ENCODE measurements around the gene HTRA2. TPM values are rescaled to one million over a fixed set of nuclear protein-coding genes. Genes with fewer than 3 reads are reported as not detected.

The HTRA2 gene
- total RNA-seq, 2 donors from 2014 or later, result 28.7 to 29.3 TPM

DNA sequence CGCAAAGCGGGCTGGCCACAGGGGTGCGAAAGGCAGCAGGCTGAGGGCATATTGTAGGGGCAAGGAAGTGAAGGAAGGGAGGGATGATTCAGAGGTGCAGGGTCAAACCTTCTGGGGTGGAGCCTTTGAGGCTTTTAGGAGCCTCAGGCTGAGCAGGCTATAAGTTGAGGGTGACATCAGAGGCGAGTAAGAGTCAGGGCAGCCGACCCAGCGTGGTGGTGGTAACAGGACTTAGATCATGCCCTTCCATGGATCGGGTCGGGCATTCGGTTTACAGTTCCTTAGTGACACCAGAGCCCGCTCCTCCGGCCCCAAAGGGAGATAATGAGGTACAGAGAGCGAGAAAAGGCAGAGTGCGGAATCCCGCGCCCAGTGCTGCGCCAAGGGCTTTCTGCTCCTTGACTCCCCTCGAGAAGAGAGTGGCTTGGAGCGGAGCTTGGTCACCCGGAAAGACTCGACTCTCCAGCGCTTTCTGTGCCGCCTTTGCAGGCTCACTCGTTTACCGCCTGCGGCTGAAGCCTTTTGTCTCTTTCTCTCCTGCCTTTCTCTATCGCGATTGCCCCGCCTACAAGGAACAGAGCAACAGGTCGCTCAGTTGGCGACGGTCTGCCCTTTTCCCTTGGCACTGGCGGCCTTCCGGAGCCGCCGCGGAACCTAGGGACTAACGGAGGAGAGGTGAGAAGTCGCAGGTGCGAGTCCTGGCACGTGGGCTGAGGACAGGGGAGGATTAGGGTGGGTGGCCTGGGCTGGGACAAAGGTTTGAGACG lies 31.1 kb upstream of the HTRA2 start:
- DNase-seq (no peak), ATAC-seq (peak in 1 of 2 donors; percentile 7)

GRCh38 chr2:74499267-74499939 lies 30.3 kb upstream of the HTRA2 start, which contains the start of gene LBX2:
Gene LBX2, minus strand, starts transcription at chr2:74499603. Its CDS starts 66 bp downstream, at chr2:74499537.
- intact Hi-C loops (cut with DNase I), result no loop called here
- DNase-seq (no peak), ATAC-seq (no peak)

More for the DNA sequence above, 31.1 kb upstream of the HTRA2 start:
- intact Hi-C loops (cut with DNase I), result no loop called here

DNA sequence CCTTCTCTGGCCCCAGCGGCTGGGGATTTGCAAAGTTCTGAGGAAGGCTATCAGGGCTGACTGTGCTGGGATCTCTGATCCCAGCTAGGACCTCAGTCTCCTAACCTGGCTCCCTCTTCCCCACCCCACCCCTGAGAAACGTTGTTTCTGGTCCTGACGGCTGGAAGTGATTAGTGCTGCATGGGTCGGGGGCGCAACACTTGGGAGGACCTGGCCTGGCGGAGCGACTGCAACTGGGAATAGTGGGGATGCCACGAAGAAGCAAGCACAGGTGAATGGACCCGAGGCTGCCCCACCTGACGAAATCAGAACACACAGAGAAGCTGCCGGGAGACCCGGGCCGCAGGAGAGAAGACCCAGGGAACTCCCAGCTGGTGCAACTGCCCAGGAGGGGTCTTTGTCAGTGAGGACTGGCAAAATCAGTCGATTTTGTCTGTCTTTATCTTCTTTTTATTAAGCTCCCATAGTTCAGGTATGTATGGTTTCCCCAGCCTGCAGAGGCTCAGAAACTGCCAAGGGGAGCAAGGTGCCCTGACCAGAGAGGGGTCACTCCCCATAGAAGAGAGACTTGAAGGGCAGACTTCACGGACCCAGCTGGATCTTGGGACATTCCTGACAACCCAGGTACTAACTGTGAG lies 29.7 kb upstream of the HTRA2 start:
- ATAC-seq (no peak), DNase-seq (no peak)
- intact Hi-C loops (cut with DNase I), result no loop called here

DNA sequence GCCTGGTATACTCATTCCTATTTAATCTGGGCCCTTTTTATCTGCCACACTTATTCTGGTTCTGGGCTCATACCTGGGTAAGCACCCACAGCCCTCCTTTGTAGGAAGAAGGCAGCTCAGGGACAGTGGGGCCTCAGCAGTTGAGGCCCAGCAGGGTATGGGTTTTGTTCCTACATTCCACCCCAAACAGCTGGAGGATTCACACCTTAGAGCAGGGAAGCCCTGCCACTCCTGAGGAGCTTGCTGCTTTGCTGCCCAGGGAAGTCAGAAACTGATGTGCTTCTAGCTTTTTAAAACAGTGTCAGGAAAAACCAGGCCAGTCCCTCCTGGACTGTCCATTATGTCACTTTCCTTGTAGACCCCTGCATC lies 29.2 kb upstream of the HTRA2 start:
- intact Hi-C loops (cut with DNase I), result no loop called here
- no peak for ATAC-seq
- DNase-seq, result no peak

DNA sequence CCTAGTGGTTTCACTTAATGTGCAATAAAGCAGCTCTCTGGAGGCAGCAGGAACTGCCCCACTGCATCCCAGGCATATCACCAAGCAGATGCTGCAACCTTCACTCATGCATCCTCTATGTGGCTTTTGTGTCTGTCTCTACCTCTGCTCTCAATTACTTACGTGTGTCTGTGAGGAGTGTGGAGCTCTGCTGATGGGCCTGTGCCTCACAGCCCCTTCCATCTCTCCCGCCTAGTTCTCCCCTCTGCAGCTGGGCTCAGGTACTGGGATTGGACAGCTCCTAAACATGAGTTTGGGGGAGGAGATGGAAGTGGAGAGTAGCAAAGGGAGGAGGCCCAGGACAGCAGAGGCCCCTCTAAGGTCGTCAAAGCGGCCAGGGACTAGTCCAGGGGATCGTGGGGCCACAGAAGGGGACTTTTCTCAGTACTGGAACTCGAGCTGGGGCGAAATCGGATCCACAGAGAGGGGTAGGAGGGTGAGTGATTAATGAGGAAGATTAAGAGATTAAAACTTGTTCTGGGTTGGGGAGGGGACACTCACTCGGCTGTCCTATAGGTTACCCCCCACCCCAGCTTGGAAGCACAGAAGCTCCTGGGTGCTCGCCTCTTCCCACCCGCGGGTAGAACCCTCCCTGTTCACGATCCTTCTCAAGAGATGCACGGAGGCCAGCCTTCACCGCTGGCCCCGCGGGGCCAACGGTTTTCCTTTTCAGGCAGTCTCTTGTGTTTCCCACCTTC lies 28.2 kb upstream of the HTRA2 start:
- intact Hi-C loops (cut with DNase I), result no loop called here
- no peak for ATAC-seq
- no peak for DNase-seq

DNA sequence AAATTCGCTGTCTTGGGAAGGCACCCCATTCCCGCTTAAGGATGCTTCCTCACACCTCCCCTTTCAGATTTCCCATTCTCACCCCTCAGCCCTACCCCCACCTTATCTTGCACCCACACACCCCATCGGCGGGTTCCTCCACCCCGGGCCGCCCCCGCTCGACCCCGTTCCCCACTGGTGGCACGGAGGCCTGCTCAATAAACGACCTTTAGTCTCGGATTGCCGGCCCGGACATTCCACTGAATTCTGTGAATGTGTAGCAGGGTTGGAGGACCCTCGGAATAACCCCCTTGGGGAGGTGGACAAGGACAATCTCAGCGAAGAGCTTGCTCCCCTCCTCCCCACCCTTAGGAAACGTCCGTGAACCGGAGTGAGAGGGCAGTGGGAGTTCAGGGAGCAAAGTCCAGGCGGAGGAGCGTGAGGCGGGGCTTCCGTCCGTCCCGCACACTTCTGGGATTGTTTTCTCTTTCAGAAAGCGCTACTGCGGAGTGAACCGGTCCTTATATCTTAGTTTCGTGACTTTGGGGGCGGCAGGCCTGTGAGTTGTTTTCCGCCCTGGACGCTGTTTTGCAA lies 27.5 kb upstream of the HTRA2 start:
- DNase-seq (no peak), ATAC-seq (peak in 1 of 2 donors; percentile 7)
- intact Hi-C loops (cut with DNase I), result no loop called here

DNA sequence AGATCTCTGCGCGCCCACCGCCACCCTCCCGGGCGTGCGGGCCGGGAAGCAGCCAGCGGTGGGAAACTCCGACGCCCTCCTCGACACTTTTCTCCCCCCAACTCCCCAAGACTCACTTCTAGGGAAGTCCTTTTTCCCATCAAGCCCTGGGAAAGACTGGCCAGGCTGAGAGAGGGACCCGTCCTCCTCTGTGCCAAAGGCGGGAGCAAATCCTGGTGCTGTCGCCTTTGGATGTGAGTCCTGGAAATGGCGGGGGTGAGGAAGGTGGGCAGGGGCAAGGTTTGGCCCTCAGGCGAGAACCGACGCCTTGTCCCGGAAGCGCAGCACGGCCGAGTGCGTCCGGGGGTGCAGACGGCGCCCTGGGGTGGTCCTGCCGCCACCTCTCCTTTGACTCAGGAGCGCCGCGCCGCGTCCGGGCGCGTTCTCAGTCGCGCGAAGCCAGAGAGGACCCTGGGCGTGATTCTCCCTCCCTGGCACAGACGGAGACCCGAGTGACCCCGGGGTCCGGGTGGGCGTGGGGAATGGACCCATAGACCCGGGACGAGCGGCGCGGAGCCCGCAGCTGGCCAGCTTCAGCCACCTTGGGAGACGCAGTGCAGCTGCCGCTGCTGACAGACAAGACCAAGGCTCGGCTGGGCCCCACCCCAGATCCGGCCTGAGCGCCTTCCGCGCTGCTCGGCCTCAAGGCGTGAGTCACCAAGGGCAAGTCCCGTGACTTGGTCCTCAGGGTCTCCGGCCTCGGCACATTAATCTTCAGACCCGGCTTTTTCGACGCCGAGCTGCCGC lies 26.8 kb upstream of the HTRA2 start:
- ATAC-seq (peak; percentile 52 to 77), DNase-seq (peak; percentile 92)
- intact Hi-C loops (cut with DNase I), result no loop called here

DNA sequence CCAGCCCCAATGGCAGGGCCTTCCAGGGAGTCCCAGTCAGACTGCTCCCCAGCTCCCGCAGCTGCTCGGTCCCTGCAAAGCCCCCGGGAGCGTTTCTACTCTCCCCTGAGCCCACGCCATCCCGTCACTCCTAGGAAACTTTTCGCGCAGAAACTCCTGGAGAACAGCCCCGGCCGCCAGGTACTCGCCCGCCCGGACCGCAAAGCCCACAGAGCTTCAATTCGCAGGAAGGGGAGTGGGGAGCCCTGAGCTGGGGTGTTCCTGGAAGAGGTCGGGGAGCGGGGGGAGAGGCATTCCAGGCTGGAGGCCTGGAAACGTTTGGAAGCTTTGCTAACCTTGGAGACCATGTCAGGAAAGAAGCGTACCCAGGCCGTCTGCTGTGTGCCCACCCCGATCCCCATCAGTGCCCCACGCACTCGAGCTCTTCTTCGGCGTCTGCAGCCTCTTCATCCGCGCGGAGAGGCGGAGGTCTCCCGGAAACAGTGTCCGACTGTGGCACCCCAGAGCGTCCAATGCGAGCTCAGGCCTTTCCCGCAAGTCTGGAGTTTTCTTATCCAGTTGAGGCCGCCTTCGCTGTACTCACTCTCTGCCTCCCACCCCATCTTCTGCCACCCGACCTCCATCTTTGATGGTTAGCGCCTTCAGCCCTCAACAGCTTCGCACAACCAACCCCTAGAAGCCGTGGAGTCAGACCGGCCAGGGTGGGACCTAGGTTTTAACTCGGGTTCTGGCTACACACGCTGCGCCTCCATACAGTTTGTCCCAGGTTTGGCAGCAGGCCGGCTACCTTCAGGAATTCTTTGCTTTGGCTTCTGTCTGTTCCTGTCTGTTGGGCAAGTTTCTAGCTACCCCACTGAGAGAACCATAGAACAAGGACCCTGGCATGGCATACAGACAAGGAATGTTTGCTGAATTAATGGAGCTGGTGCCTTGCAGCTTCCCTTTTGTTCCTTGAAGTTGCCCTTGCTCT lies 25.9 kb upstream of the HTRA2 start:
- DNase-seq (no peak), ATAC-seq (no peak)
- intact Hi-C loops (cut with DNase I), result no loop called here

GRCh38 chr2:74504591-74504990 lies 25.1 kb upstream of the HTRA2 start:
- DNase-seq (no peak), ATAC-seq (no peak)
- intact Hi-C loops (cut with DNase I), result no loop called here

GRCh38 chr2:74505448-74506246 lies 24.1 kb upstream of the HTRA2 start:
- ATAC-seq (no peak), DNase-seq (no peak)
- intact Hi-C loops (cut with DNase I), result no loop called here

DNA sequence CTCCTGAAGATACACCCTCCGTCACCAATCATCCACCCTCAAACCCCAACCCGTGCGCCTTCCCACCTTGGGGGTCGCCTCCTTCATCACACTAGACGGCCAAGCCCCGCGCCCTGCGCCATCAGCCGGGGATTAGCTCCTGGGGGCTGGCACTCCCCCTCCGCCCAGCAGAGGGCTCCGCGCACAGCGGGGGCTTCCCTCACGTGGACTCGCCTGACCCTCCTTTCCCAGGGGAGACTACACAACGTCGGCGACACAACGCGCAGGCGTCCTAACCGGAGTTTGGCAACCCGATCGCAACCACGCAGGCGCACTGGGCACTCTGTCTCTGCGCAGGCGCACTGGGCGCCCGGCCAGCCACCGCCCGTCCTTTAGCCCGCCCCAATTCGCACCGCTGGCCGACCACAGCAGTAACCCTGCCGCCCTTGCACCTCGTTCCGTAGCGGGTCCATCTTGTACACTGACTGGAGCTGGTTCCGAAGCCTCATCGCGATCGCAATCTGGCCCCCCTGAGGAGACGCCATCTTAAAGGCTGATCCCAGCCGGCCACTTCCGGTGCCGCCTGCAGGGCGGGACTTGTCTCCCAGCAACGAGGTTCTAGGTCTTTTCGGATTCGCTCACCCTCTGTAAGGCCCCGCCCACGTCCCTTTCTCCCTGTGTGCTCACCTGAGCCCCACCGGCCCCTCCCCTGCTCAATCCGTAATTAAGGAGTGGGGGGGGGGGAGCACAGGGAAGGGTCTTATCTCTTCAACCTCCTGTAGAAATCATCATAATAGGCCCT lies 22.4 kb upstream of the HTRA2 start, which contains the start of gene PCGF1:
TSS of gene PCGF1 (minus strand) at position 551 of the 781 bp plus-strand sequence. CDS start at position 524, 27 bp downstream.
- peak; percentile 93 to 96 for ATAC-seq
- intact Hi-C loops (cut with DNase I), result no loop called here
- DNase-seq, result peak; percentile 99

GRCh38 chr2:74507926-74508520 lies 21.7 kb upstream of the HTRA2 start:
- intact Hi-C loops (cut with DNase I), result no loop called here
- ATAC-seq (peak in 1 of 2 donors; percentile 16), DNase-seq (no peak)

GRCh38 chr2:74510272-74510671 lies 19.5 kb upstream of the HTRA2 start:
- no peak for DNase-seq
- intact Hi-C loops (cut with DNase I), result loop anchor here in 1 of 2 donors (2.0 kb wide), 1 partner anchor 19 kb away; the partner anchor contains the start of genes AUP1 and HTRA2
- ATAC-seq, result no peak

- no peak for ATAC-seq
- intact Hi-C loops (cut with DNase I), result loop anchor here in 1 of 2 donors (2.0 kb wide), 1 partner anchor 17 kb away; the partner anchor contains the start of genes AUP1 and HTRA2
- DNase-seq, result no peak
These were observed 18.4 kb upstream of the HTRA2 start for GRCh38 chr2:74511104-74511989.

All from left cardiac atrium (tissue), 4 donors.